Lower leg skin (tissue), 3 donors: ENCODE measurements around the gene MTMR12.

ENCODE experiments used
- CTCF ChIP-seq, 3 donors: fragments of 450-650 bp; IDR thresholded peaks; one replicate each; pipeline ENCODE4 v1.5.1; 2016; ENCODE audit warnings: antibody characterized with exemption in 3 of 3, mild to moderate bottlenecking in 3 of 3, moderate library complexity in 2 of 3
- POLR2A ChIP-seq, 2 donors: fragments of 450-650 bp; IDR thresholded peaks; one replicate each; pipeline ENCODE4 v1.6.1; 2016 to 2017; ENCODE audit warnings: antibody characterized with exemption in 2 of 2, mild to moderate bottlenecking in 1 of 2, moderate library complexity in 1 of 2

DNA sequence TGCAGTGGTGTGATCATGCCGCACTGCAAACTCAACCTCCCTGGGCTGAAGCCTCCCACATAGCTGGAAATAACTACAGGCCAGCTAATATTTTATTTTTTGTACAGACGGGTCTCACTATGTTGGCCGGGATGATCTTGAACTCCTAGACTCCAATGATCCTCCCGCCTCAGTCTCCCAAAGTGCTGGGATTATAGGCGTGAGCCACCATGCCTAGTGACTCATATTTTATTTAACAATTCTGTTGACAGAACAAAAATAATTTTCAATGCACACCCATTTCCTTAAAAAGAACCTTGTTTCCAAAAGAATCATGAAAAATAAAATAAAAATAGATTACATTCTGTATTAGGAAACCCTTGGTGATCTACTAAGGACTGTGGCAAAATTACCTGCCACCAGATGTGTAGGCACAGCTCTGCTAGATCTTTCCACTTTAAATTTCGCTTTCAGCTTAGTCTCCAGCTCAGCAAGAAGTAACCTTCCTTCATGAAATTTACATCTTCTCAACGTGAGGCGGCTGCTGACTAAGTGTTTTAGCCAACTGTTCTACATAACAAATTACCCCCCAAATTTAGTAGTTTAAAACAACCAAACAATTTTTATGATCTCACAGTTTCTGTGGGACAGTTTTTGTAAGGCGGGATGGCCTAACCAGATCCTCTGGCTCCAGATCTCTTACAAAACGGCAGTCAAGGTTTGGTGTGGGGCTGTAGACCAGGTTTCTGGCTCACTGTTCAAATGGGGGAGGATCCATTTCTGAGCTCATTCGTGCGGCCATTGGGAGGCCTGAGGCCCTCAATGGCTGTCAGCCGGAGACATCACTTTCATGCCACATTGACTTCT is 106.0 kb downstream of the MTMR12 start:
- no peak for TF ChIP-seq CTCF (IDR thresholded peaks at IDR 0.05)
- no peak for TF ChIP-seq POLR2A (IDR thresholded peaks at IDR 0.05)
